ENCODE data around the gene TECPR1.

Gene TECPR1

DNA sequence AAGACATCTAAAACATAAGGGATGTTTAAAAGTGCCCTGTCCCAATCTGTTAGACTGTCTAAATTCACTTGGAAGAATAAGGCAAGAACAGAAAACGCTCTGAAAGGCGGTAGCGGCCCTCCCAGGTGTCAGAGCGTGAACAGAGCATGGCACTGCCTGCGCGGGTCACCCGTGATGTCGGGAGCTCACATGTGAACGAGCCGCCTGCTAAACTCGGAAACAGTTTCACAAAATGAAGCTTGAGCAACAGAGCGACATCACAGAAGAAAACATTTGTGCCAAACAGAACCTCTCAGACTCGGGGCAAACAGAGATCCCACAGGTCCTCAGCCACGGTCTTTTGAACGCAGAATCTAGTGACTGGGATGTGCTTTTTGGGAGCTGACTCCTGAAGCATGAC lies 42.3 kb upstream of the TECPR1 start:
- no peak overlapping the region for H3K4me3 ChIP-seq (ENCODE audit: low read length)
- TF ChIP-seq, protein P1, sequence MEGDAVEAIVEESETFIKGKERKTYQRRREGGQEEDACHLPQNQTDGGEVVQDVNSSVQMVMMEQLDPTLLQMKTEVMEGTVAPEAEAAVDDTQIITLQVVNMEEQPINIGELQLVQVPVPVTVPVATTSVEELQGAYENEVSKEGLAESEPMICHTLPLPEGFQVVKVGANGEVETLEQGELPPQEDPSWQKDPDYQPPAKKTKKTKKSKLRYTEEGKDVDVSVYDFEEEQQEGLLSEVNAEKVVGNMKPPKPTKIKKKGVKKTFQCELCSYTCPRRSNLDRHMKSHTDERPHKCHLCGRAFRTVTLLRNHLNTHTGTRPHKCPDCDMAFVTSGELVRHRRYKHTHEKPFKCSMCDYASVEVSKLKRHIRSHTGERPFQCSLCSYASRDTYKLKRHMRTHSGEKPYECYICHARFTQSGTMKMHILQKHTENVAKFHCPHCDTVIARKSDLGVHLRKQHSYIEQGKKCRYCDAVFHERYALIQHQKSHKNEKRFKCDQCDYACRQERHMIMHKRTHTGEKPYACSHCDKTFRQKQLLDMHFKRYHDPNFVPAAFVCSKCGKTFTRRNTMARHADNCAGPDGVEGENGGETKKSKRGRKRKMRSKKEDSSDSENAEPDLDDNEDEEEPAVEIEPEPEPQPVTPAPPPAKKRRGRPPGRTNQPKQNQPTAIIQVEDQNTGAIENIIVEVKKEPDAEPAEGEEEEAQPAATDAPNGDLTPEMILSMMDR (conservative IDR thresholded peaks at IDR 0.05; ENCODE audit: low read depth, low read length), result no peak
- DNase-seq (ENCODE audit: low read depth), result no peak

DNA sequence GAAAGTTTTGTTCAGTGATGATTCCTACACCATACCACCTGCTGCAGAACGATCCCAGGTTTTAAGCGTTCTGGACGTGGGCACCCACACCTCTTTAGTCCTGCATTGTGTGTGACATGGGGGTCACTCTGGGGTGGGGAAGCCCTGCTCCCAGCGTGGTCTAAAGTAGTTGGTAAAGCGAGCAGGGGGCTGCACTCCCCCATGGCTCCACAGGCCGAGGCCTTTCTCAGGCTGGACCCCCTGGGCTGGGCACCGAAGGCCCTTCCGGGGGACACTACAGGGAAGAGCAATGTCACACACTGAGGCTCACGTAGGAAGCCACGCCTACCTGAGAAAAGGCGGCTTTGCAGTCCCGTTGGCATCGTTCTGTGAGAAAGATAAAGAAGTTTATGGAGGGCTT lies 41.7 kb upstream of the TECPR1 start:
- TF ChIP-seq, protein P1 (conservative IDR thresholded peaks at IDR 0.05; ENCODE audit: low read depth, low read length), result no peak
- no peak for DNase-seq (ENCODE audit: low read depth)
- no peak overlapping the region for H3K4me3 ChIP-seq (ENCODE audit: low read length)

DNA sequence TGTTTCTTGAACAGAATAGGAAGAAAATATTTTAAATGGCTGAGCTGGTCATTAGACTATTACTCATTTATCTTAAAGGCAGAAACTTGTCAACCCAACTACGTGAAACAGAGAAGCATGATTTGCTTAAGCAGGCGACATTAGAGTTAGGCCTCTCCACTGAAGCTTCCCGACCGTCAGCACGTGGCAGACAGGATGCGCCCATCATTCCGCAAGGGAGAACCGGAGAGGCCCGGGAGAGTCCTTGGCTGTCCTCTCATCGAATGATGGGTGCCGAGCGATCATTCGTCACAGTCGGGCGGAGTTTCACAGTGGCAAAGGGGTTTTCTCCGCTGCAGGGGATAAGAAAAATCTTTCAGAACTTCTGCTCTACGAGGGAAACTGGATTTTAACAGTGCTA lies 41.2 kb upstream of the TECPR1 start:
- no peak overlapping the region for H3K4me3 ChIP-seq (ENCODE audit: low read length)
- TF ChIP-seq, protein P1 (conservative IDR thresholded peaks at IDR 0.05; ENCODE audit: low read depth, low read length), result no peak
- no peak for DNase-seq (ENCODE audit: low read depth)

DNA sequence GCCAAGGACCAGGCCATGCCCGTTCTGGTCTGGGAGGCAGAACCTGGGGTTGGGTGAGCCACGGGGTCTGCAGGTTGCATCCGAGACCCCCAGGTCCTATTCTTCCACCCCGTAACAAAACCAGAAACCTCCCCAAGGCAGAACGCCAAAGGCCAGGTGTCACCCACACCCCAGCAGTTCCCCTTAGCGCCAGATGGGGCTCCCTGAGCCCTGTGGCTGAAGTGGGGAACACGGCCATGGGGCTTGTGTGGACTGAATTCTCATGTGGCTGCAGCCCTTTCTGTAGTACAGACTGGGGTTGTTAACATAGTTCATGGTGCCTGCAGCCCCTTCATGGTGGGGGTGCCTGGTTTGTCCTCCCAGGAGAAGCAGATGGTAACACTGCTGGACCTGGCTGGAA lies 39.7 kb upstream of the TECPR1 start:
- no peak overlapping the region for H3K4me3 ChIP-seq (ENCODE audit: low read length)
- no peak for DNase-seq (ENCODE audit: low read depth)
- TF ChIP-seq, protein P1 (conservative IDR thresholded peaks at IDR 0.05; ENCODE audit: low read depth, low read length), result peak; percentile 35

DNA sequence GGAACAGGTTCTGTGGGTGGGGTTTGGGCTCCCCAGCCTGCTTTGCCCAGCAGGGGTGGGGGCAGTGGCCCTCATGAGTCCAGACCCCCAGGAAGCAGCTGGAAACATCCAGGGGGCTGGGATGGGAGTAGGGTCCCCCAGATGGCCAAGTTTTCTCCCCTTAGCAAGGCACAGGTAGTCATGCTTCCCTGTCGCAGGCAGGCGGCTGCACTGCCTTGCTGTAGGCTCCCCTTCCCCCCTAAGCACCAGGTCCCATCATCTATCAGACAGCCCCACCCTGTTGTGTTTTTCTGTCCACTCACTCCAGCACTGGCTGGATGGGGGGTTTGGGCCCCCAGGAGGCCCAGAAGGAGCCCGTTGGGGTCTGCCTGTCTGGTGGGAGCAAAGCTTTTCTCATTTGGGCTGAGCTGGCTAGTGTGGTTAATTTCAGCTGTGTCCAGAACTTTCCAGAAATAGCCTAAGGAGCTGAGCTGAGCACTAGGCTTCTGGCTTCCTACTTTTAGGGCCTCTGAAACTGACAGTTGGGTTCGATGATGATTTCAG lies 37.4 kb upstream of the TECPR1 start:
- TF ChIP-seq, protein P1 (conservative IDR thresholded peaks at IDR 0.05; ENCODE audit: low read depth, low read length), result no peak
- no peak overlapping the region for H3K4me3 ChIP-seq (ENCODE audit: low read length)
- DNase-seq (ENCODE audit: low read depth), result no peak

DNA sequence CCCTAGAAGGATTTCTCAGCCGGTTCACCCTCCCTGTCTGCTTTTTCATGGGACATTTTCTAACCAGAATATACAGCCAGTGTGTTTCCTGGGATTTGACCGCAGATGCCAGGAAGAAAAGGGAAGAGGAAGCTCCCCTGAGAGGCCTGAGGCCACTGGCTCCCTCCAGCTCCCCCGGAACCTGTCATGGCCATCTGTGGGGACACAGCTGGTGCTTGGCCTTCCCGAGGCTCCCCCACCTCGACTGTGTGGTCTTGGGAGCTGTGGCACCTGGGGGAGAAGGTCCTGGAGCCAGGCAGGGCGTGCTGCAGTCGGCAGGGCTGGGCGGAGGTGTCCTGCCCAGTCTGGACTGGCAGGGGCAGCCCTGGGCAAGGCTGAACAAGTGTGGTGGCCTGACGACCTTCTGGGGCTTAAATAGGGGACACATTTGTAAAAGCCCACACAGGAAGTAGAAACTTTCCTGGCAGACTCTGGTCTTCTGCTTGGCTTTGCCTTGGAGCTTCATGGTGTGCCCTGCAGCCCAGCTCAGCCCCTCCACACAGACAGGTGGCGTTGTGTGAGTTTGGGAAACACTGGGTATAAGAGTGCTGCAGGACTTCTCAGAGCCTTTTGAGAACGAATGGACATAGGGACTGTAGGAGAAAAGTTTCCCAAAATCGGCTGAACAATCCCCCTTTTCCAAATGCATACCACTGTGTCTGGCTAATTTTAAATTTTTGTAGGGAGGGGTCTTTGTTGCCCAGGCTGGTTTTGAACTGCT lies 36.2 kb upstream of the TECPR1 start:
- H3K4me3 ChIP-seq (ENCODE audit: low read length), result no peak overlapping the region
- no peak for DNase-seq (ENCODE audit: low read depth)
- TF ChIP-seq, protein P1 (conservative IDR thresholded peaks at IDR 0.05; ENCODE audit: low read depth, low read length), result no peak

DNA sequence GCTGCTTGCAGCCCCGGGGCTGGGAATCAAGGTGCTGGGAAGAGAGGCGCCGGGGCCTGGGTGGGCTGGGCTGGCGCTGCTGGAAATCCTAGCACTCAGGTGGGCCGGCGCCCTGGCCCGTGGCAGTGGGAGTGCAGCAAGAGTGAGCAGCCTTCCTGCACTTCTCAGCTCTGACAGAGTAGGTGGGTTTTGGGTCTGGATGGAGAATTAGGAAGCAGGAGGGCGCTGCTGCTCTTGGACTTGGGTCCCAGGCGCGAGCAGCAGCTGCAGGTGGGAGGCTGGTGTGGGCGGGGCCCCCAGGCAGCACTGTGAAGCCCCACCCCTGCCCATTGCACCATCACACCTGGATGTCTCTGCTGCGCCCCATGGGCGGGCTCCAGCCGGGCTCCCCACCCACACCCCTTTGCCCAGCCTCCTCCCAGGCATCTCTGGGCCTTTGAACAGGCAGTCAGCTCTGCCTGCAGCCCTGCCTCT lies 35.5 kb upstream of the TECPR1 start:
- TF ChIP-seq, protein P1 (conservative IDR thresholded peaks at IDR 0.05; ENCODE audit: low read depth, low read length), result no peak
- no peak overlapping the region for H3K4me3 ChIP-seq (ENCODE audit: low read length)
- DNase-seq (ENCODE audit: low read depth), result no peak

Measured in retinal pigment epithelial cell (primary cell).